ENCODE measurements around the gene C1orf116.

C1orf116 gene

GRCh38 chr1:206978259-206978658 lies 54.3 kb downstream of the C1orf116 start:
- no peak overlapping the region for H3K4me3 ChIP-seq (ENCODE audit: low read depth, low read length)
- no peak for TF ChIP-seq CTCF (IDR thresholded peaks at IDR 0.05; ENCODE audit: low read depth, low read length, missing control alignments)
- DNase-seq (ENCODE audit: low read depth) = no peak
- in situ Hi-C loops (cut with HindIII; ENCODE audit: low sequenced_read_pairs) = no loop called here

GRCh38 chr1:206975306-206975705 lies 57.2 kb downstream of the C1orf116 start:
- TF ChIP-seq CTCF (IDR thresholded peaks at IDR 0.05; ENCODE audit: low read depth, low read length, missing control alignments) = no peak

GRCh38 chr1:206974140-206974539 lies 58.4 kb downstream of the C1orf116 start:
- no peak for DNase-seq (ENCODE audit: low read depth)
- no peak overlapping the region for H3K4me3 ChIP-seq (ENCODE audit: low read depth, low read length)
- TF ChIP-seq CTCF (IDR thresholded peaks at IDR 0.05; ENCODE audit: low read depth, low read length, missing control alignments) = no peak
- in situ Hi-C loops (cut with HindIII; ENCODE audit: low sequenced_read_pairs) = no loop called here

More at GRCh38 chr1:206975306-206975705, 57.2 kb downstream of the C1orf116 start:
- in situ Hi-C loops (cut with HindIII; ENCODE audit: low sequenced_read_pairs) = no loop called here
- DNase-seq (ENCODE audit: low read depth) = no peak
- H3K4me3 ChIP-seq (ENCODE audit: low read depth, low read length) = no peak overlapping the region

- TF ChIP-seq CTCF (IDR thresholded peaks at IDR 0.05; ENCODE audit: low read depth, low read length, missing control alignments) = no peak
- DNase-seq (ENCODE audit: low read depth) = no peak
- no peak overlapping the region for H3K4me3 ChIP-seq (ENCODE audit: low read depth, low read length)
- in situ Hi-C loops (cut with HindIII; ENCODE audit: low sequenced_read_pairs) = no loop called here
These were observed 59.8 kb downstream of the C1orf116 start for GRCh38 chr1:206972728-206973127.

- DNase-seq (ENCODE audit: low read depth) = no peak
- no peak for TF ChIP-seq CTCF (IDR thresholded peaks at IDR 0.05; ENCODE audit: low read depth, low read length, missing control alignments)
- H3K4me3 ChIP-seq (ENCODE audit: low read depth, low read length) = no peak overlapping the region
- in situ Hi-C loops (cut with HindIII; ENCODE audit: low sequenced_read_pairs) = no loop called here
These were observed 61.4 kb downstream of the C1orf116 start for GRCh38 chr1:206971029-206971655.

- H3K4me3 ChIP-seq (ENCODE audit: low read depth, low read length) = no peak within 1 kb of the TSS
- no peak for DNase-seq (ENCODE audit: low read depth)
- TF ChIP-seq CTCF (IDR thresholded peaks at IDR 0.05; ENCODE audit: low read depth, low read length, missing control alignments) = no peak
- in situ Hi-C loops (cut with HindIII; ENCODE audit: low sequenced_read_pairs) = no loop called here
These were observed 62.1 kb downstream of the C1orf116 start, which contains the start of gene FCAMR for GRCh38 chr1:206970446-206970845. FCAMR (minus strand) TSS chr1:206970460; CDS start chr1:206970125, 335 bp downstream.
